MM.1S (cell line): ENCODE data around the gene IL17RD.
A peak's percentile ranks its signal among the peaks of the same experiment; 100 is the strongest.

Experiments
- DNase-seq: peaks from one replicate; pipeline ENCODE4 v3.0.0-alpha.2; 2015
- H2AFZ ChIP-seq: fragments of 300-600 bp; sonication (generic); 2 replicates; pipeline ENCODE4 v1.6.0; 2016; ENCODE audit warnings: antibody characterized with exemption, low read length
- H3F3A ChIP-seq: fragments of 300-600 bp; sonication (generic); 2 replicates; pipeline ENCODE4 v1.6.1; 2016; ENCODE audit warnings: mild to moderate bottlenecking, antibody characterized with exemption, low read length, moderate library complexity, mixed read lengths; ENCODE audit not compliant: insufficient read depth
- H3K27ac ChIP-seq: fragments of 300-600 bp; sonication (generic); 2 replicates; pipeline ENCODE4 v1.5.1; 2016; ENCODE audit warnings: mild to moderate bottlenecking, low read length
- H3K27me3 ChIP-seq: fragments of 300-600 bp; sonication (generic); replicated peaks from 2 replicates; pipeline ENCODE4 v1.6.0; 2016; ENCODE audit warnings: low read length; ENCODE audit not compliant: insufficient read depth
- H3K36me3 ChIP-seq: fragments of 300-600 bp; sonication (generic); replicated peaks from 2 replicates; pipeline ENCODE4 v1.6.1; 2016; ENCODE audit warnings: mild to moderate bottlenecking, low read length, mixed read lengths; ENCODE audit not compliant: insufficient read depth
- H3K4me1 ChIP-seq: fragments of 300-600 bp; sonication (generic); 2 replicates; pipeline ENCODE4 v1.6.1; 2016; ENCODE audit warnings: low read length, mixed read lengths
- H3K4me2 ChIP-seq: fragments of 300-600 bp; sonication (generic); 2 replicates; pipeline ENCODE4 v1.6.0; 2016; ENCODE audit warnings: low read depth, low read length
- H3K4me3 ChIP-seq: fragments of 300-600 bp; sonication (generic); 2 replicates; pipeline ENCODE4 v1.5.1; 2016; ENCODE audit warnings: low read length, mixed read lengths
- H3K79me2 ChIP-seq: fragments of 300-600 bp; sonication (generic); 2 replicates; pipeline ENCODE4 v1.6.1; 2016; ENCODE audit warnings: mixed run types, low read length, mixed read lengths
- H3K9ac ChIP-seq: fragments of 300-600 bp; sonication (generic); 2 replicates; pipeline ENCODE4 v1.6.1; 2016; ENCODE audit warnings: low read length, mixed read lengths
- H3K9me2 ChIP-seq: fragments of 300-600 bp; sonication (generic); replicated peaks from 2 replicates; pipeline ENCODE4 v1.6.1; 2016; ENCODE audit warnings: mild to moderate bottlenecking, low read length, mixed read lengths; ENCODE audit not compliant: insufficient read depth
- H3K9me3 ChIP-seq: fragments of 300-600 bp; sonication (generic); replicated peaks from 2 replicates; pipeline ENCODE4 v1.6.1; 2016; ENCODE audit warnings: mild to moderate bottlenecking, low read length, mixed read lengths; ENCODE audit not compliant: insufficient read depth
- H4K20me1 ChIP-seq: fragments of 300-600 bp; sonication (generic); 2 replicates; pipeline ENCODE4 v1.6.1; 2016; ENCODE audit warnings: mild to moderate bottlenecking, low read length, moderate library complexity, mixed read lengths; ENCODE audit not compliant: insufficient read depth
- CTCF ChIP-seq: fragments of 300-600 bp; sonication (generic); IDR thresholded peaks from 2 replicates; pipeline ENCODE4 v1.5.1; 2016; ENCODE audit warnings: antibody characterized with exemption, low read length, mixed read lengths
- EZH2 ChIP-seq: fragments of 300-600 bp; sonication (generic); optimal IDR thresholded peaks from 2 replicates; pipeline ENCODE3; 2017; ENCODE audit warnings: low read depth, mild to moderate bottlenecking, antibody characterized with exemption, low read length, mixed read lengths
- EZH2phosphoT487 ChIP-seq: fragments of 300-600 bp; sonication (generic); IDR thresholded peaks from 2 replicates; pipeline ENCODE4 v1.6.1; 2018; ENCODE audit warnings: antibody characterized with exemption, low read length

The IL17RD gene

GRCh38 chr3:57158813-57159738, 6.1 kb downstream of the IL17RD start:
- H3K9me2 ChIP-seq, result no peaks in the 10 kb centered on the region
- H3K4me3 ChIP-seq, result no peak overlapping the region
- H3K9me3 ChIP-seq, result no peaks in the 10 kb centered on the region
- H3K79me2 ChIP-seq, result no peaks in the 10 kb centered on the region
- 0 out of 2 replicates have a peak overlapping the region, but pooled peaks have one; percentile 10 for H2AFZ ChIP-seq
- DNase-seq, result peak; percentile 74
- no peaks in the 10 kb centered on the region for H4K20me1 ChIP-seq
- H3K9ac ChIP-seq, result no peak overlapping the region
- peak overlapping the region; percentile 49 for H3K4me2 ChIP-seq
- no peaks in the 10 kb centered on the region for H3K36me3 ChIP-seq
- H3K27ac ChIP-seq, result no peak overlapping the region
- TF ChIP-seq EZH2 (no peak), CTCF (no peak), EZH2phosphoT487 (no peak)
- H3F3A ChIP-seq, result no peaks in the 10 kb centered on the region
- H3K27me3 ChIP-seq, result peaks cover 3% of the 10 kb centered on the region
- H3K4me1 ChIP-seq, result peaks cover 15% of the 10 kb centered on the region

GRCh38 chr3:57158325-57158724, 6.8 kb downstream of the IL17RD start:
- H3K27me3 ChIP-seq, result no peaks in the 10 kb centered on the region
- no peak overlapping the region for H3K4me2 ChIP-seq
- H3K79me2 ChIP-seq, result no peaks in the 10 kb centered on the region
- peaks cover 15% of the 10 kb centered on the region for H3K4me1 ChIP-seq
- no peaks in the 10 kb centered on the region for H3K36me3 ChIP-seq
- H2AFZ ChIP-seq, result no peak overlapping the region
- H3K9me3 ChIP-seq, result no peaks in the 10 kb centered on the region
- no peak overlapping the region for H3K9ac ChIP-seq
- TF ChIP-seq EZH2phosphoT487 (no peak), EZH2 (no peak)
- H3K9me2 ChIP-seq, result no peaks in the 10 kb centered on the region
- no peak overlapping the region for H3K27ac ChIP-seq
- no peak for DNase-seq
- no peaks in the 10 kb centered on the region for H3F3A ChIP-seq
- H3K4me3 ChIP-seq, result no peak overlapping the region
- no peaks in the 10 kb centered on the region for H4K20me1 ChIP-seq

- Histone ChIP-seq H3K27ac (no peak overlapping the region), H3K4me1 (peaks cover 15% of the 10 kb centered on the region), H3K79me2 (no peaks in the 10 kb centered on the region), H4K20me1 (no peaks in the 10 kb centered on the region), H3F3A (no peaks in the 10 kb centered on the region), H3K9me3 (no peaks in the 10 kb centered on the region), H3K36me3 (no peaks in the 10 kb centered on the region), H2AFZ (no peak overlapping the region), H3K4me3 (no peak overlapping the region), H3K27me3 (no peaks in the 10 kb centered on the region), H3K9me2 (no peaks in the 10 kb centered on the region), H3K4me2 (no peak overlapping the region), H3K9ac (no peak overlapping the region)
- TF ChIP-seq CTCF (no peak), EZH2phosphoT487 (no peak), EZH2 (no peak)
- no peak for DNase-seq
Measured at GRCh38 chr3:57157545-57157944, 7.6 kb downstream of the IL17RD start.

- no peaks in the 10 kb centered on the region for H3K36me3 ChIP-seq
- no peak overlapping the region for H3K27ac ChIP-seq
- H3K4me2 ChIP-seq, result no peak overlapping the region
- no peaks in the 10 kb centered on the region for H4K20me1 ChIP-seq
- no peak overlapping the region for H3K9ac ChIP-seq
- no peak overlapping the region for H2AFZ ChIP-seq
- no peaks in the 10 kb centered on the region for H3K9me2 ChIP-seq
- H3F3A ChIP-seq, result no peaks in the 10 kb centered on the region
- no peak for DNase-seq
- H3K79me2 ChIP-seq, result no peaks in the 10 kb centered on the region
- H3K4me1 ChIP-seq, result peaks cover 15% of the 10 kb centered on the region
- H3K27me3 ChIP-seq, result no peaks in the 10 kb centered on the region
- H3K9me3 ChIP-seq, result no peaks in the 10 kb centered on the region
- H3K4me3 ChIP-seq, result no peak overlapping the region
- TF ChIP-seq EZH2 (no peak), CTCF (no peak), EZH2phosphoT487 (no peak)
Measured at GRCh38 chr3:57155310-57155643, 9.9 kb downstream of the IL17RD start.
